ENCODE measurements around the gene ADSS1.

DNA sequence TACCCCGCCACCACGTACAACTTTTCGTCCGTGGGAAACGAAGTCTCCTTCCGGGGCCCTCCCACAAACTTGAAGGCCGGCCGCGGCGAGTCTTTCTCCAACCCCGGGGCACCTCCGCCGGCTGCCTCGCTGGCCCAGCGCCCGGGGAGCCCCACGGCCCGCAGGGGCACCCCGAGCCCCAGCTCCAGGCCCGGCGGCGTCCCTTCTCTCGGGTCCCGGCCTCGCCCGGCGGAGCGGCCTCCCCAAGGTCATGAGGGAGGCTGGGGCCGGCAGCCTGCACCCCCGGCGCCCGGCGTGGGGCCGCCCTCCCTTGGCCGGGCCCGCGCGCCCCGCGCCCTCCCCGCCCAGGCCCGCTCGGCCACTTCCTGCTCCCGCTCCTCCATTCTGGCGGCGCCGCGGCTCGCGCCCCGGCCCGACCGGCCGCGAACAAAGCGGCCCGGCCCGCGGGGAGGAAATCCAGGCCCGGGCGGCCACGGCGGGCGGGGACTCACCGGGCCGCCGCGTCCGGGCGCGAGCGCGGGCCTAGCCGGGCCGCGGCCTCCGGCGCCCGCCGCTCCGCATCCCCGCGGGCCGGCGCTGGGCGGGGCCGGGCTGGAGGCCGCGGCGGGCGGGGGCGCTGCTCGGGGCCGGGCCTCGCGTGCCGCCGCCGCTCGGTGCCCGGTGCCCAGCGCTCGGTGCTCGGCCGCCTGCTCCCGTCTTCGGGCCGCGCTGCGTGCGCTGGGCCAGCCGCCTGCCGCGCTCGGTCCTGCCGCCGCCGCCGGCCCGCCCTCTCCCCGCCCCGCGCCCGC is 71.2 kb downstream of the ADSS1 start, which contains the start of gene AKT1:
- no peak for TF ChIP-seq TAF1 (IDR thresholded peaks at IDR 0.05; ENCODE audit: low read depth, low read length)
- TF ChIP-seq POLR2A (IDR thresholded peaks at IDR 0.05; ENCODE audit: low read depth, low read length), result no peak
